Panc1 (cell line): ENCODE data around the gene ELFN2.

Experiments used
- SIN3A ChIP-seq: IDR thresholded peaks from 2 replicates; pipeline ENCODE4 v1.6.1; 2012; ENCODE audit warnings: low read depth, mild to moderate bottlenecking, low read length, moderate library complexity, borderline replicate concordance; ENCODE audit not compliant: insufficient read depth
- TF ChIP-seq, protein P1 (sequence below): fragments of 450-650 bp; IDR thresholded peaks from 2 replicates; pipeline ENCODE4 v1.5.1; 2017; ENCODE audit warnings: mild to moderate bottlenecking

DNA sequence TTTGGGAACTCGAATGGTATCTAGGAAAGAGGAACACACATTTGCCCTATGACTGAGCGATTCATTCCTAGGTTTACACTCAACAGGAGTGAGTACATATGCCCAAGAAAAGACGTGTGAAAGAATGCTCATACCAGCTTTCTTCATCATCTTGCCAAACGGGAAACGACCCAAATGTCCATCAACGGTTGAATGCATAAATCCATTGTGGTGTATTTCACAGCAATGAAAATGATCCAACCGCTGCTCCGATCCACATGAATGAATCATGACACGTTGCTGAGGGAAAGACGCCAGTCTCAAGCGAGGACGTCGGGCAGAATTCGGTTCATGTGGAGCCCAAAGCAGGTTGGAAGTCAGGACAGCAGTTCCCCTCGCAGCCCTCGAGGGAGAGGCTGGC lies 73.4 kb downstream of the ELFN2 start:
- no peak for TF ChIP-seq SIN3A
- TF ChIP-seq, protein P1, sequence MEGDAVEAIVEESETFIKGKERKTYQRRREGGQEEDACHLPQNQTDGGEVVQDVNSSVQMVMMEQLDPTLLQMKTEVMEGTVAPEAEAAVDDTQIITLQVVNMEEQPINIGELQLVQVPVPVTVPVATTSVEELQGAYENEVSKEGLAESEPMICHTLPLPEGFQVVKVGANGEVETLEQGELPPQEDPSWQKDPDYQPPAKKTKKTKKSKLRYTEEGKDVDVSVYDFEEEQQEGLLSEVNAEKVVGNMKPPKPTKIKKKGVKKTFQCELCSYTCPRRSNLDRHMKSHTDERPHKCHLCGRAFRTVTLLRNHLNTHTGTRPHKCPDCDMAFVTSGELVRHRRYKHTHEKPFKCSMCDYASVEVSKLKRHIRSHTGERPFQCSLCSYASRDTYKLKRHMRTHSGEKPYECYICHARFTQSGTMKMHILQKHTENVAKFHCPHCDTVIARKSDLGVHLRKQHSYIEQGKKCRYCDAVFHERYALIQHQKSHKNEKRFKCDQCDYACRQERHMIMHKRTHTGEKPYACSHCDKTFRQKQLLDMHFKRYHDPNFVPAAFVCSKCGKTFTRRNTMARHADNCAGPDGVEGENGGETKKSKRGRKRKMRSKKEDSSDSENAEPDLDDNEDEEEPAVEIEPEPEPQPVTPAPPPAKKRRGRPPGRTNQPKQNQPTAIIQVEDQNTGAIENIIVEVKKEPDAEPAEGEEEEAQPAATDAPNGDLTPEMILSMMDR: no peak
